Activated CD4-positive, alpha-beta T cell treated with anti-CD3 and anti-CD28 coated beads, Interleukin-2, amount 50 U/mL, for 48 hours (primary cell): Measurements from ENCODE around the gene ST3GAL2.
"Not testable (repeated sequence)": the region's sequence is repeated elsewhere in the genome, so short reads cannot be mapped to it uniquely, and the experiment has no call there.

ENCODE experiments used
- DNase-seq, 2 experiments: peaks; one replicate each; pipeline ENCODE4 v3.0.0-alpha.2; 2020

Gene ST3GAL2

GRCh38 chr16:70413572-70413971 is 25.3 kb downstream of the ST3GAL2 start:
- not testable (repeated sequence) for DNase-seq

DNA sequence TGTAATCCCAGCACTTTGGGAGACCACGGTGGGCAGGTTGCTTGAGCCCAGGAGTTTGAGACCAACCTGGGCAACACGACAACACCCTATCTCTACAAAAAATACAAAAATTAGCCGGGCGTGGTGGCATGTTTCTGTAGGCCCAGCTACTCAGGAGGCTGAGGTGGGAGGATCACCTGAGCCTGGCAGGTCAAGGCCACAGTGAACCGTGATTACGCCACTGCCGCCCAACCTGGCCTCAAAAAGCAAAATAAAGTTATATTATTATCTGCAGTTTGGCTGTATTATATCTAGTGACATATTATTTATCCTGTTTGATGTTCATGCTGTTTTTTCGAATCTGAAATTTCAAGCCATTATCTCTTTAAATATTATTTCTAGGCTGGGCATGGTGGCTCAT is 26.5 kb downstream of the ST3GAL2 start:
- DNase-seq = no peak

DNA sequence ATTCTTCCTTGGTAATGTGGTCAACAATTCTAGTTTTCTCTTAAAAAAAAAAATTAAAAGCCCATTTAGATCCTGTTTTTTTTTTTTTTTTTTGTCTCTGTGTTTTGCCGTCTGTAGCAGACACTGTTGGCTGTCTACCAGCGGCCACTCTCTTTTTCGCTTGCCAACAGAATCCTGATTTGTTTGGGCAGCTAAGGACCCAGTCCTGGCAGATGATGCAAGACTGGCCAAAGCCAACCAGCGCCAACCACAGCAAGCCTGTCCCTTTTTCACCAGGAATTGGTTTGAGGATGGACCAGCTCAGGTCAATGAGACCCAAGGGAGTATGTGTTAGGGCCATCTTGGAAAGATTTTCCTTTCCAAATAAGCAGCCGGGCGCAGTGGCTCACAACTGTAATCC is 28.2 kb downstream of the ST3GAL2 start:
- DNase-seq = no peak

GRCh38 chr16:70407811-70408274 is 31.1 kb downstream of the ST3GAL2 start:
- no peak for DNase-seq

- not testable (repeated sequence) for DNase-seq
Measured at GRCh38 chr16:70406104-70406503, 32.8 kb downstream of the ST3GAL2 start.

- DNase-seq = no peak
Measured at GRCh38 chr16:70402916-70403659, 35.8 kb downstream of the ST3GAL2 start.

DNA sequence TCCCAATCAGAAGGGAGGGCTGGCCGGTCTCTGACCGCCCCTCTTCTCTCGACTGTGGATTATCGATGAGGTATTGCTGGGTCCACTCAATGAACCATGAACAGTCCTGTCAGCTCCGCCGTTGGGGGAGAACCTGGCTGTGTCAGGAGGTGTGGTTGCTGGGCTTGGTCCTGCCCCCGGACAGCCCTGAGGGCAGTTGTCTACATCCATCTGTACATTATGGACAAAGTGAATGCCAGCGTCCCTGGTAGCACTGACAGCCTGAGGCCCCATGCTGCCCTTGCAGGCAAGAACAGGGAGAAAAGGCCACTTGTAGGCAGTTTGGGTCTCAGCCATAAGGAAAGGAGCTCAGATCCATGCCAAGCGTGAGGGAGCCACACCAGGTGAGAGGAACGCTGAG is 38.9 kb downstream of the ST3GAL2 start:
- DNase-seq = no peak

DNA sequence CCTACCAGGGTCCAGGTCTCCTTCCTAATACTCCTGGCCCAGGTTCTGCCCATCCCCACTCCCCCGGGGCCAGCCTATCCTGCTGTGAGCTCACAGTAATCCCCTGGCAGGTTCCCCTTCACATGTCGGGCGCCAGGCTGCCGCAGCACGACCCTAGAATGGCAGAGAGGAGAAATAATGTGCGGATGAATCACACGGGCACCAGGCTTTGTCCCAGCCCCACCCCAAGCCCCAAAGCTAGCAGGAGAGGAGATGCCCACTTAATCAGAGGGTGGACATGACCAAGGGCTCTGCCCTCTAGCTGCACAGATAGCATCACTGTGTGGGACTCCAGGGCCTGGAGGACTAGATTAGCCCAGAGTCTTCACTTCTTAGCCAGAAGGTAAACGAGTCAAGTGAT is 39.5 kb downstream of the ST3GAL2 start:
- no peak for DNase-seq

DNA sequence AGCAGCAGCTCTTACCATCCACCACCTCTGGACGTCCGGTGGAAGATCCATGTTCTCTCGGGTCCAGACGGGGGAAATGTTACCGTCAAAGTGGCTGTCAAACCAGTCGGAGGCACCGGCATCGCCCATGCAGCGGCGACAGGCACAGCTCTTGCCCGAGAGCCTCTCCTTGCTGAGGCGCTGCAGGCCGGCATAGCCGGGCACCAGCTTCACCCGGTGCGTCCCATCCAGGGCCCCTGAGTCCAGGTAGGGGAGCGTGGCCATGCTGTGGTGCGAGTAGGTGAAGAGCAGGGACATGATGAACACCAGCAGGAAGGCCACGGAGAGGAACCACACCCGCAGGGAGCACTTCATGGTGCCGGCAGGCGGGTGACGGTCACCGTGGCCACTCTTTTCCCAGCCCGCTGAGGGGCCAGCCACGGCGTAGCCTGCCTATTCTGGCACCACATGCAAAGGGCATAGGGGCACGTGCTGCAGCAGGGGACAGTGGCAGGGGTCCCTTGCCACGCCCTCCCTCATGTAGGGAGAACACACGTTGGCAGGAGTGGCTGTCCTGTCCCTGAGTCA is 40.6 kb downstream of the ST3GAL2 start:
- DNase-seq = no peak

- no peak for DNase-seq
Measured at GRCh38 chr16:70396246-70396904, 42.5 kb downstream of the ST3GAL2 start.

DNA sequence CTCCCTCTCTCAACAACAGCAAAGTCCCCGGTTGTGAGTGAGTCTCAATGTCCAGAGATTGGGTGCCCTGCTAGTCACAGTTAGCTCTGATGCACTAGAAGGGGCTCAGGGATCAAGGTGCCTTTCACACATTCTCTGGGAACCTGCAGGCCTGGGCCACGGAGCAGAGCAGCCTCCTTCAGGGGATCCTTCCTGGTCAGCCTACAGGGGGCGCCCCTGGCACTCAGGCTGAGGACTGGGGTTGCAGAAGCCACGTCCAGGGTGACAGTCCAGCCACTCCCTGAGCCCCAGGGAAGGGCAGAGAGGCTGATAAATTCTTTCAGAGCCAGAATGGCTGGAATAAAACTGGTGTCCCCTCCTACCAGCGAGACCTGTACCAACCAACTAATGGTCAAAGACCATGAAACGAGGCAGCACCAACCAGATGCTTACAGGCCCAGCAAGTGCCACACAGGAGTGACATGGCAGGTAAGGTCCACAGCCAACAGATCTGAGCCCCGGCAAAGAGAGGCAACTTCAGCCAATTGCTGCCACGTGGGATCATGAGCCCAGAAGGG is 43.5 kb downstream of the ST3GAL2 start:
- peak; percentile 77 to 82 for DNase-seq

DNA sequence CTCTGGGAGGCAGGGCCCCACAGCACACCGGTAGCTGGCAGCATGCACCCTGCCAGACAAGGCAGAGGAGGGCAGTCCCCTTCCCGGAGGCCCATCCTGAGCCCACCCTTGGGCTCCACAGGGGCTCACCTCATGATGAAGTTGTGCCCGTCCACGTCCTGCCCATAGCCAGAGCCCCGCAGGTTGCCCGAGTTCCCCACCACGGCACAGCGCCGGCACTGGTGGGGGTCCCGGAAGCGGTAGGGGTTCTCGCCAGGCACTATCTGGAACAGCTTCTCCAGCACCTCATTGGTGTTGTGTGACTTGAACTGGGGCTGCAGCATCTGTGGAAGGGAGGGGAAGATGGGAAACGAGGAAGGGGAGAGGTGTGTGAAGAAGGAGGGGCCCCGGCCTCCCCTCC is 44.0 kb downstream of the ST3GAL2 start:
- DNase-seq = no peak

DNA sequence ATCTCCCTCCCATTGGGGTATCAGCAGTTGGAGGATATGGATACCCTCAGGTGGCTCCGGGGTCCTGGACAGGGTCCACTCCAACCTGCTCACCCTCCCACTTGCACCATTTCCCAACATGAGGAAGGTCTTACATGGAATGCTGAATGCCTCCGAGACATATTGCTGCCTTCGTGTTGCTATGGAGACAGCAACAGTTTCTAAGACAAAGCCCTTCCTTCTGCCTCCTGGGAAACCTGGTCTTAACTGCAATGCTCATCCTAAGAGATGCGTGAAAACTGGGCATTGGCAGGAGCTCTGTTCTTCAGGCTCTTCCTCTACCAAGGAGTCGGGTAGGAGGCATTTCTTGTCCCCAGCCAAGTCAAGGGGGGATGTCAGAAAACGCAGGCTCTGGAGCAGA is 45.2 kb downstream of the ST3GAL2 start:
- no peak for DNase-seq

- DNase-seq = no peak
Measured at GRCh38 chr16:70392606-70393005, 46.3 kb downstream of the ST3GAL2 start.

DNA sequence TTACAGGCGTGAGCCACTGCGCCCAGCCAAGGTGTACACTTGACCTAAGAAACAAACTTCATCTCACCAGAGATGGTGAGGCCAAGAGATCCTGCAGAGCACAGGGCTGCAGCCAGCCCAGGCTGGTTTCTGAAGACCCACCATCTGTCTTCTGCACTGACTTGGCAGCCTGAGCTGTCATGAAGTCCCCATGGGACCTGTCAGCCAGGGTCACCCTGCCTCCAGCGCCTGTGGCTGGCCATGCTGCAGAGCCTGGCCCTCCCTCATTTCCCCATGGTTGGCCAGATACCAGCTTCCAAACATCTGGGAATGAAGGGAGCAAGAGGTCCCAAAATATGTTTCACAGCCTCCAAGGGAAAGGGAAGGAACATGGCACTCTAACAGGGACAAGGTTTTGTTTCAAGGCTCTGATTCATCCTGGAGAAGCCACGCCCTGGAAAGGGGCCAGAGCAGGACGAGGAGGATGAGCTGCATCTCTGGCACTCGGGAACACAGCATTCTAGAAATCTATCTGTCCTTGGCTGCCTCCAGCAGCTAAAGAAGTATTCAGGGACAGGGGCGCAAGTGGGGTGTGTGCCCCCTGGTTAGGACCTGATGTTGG is 46.9 kb downstream of the ST3GAL2 start:
- no peak for DNase-seq

DNA sequence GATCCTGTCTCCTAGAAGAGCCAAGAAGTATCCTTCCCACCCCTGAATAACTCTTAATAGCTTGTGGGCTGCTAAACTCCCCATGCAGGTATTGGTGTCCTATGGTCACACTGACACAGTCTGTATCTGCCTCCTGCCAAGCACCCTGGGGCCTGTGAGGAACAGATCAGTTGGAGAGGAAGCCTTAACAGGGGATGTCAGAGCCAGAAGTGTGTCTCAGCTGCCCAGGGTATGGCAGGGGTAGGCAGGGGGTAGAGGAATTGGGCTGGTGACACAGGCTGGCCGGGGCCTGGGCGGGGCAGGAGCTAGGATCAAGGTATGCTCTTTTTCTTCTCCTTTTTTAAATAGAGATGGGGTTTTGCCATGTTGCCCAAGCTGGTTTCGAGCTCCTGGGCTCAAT is 47.5 kb downstream of the ST3GAL2 start:
- DNase-seq = no peak

GRCh38 chr16:70390774-70391173 is 48.1 kb downstream of the ST3GAL2 start:
- no peak for DNase-seq

- DNase-seq = no peak
Measured at GRCh38 chr16:70388006-70388680, 50.8 kb downstream of the ST3GAL2 start.

GRCh38 chr16:70386289-70386986 is 52.5 kb downstream of the ST3GAL2 start:
- not testable (repeated sequence) for DNase-seq

DNA sequence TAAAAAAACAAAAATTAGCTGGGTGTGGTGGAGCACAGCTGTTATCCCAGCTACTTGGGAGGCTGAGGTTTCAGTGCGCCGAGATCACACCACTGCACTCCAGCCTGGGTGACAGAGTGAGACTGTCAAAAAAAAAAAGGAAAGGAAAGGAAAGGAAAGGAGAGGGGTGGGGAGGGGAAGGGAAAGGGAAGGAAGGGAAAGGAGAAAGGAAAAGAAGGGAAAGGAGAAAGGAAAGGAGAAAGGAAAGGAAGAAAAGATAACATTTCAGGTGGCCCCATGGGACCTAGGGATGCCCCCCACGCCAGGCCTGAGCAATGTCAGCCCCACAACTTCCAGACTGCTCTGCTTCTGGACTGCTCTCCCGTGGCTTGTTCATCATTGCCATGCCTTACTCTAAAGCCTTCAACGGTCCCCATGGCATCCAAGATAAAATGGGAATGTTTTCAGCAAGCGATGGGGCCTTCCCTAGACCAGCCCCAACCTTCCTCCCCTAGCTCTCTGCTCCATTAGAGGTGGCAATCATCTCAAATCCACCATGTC is 55.4 kb downstream of the ST3GAL2 start:
- no peak for DNase-seq

DNA sequence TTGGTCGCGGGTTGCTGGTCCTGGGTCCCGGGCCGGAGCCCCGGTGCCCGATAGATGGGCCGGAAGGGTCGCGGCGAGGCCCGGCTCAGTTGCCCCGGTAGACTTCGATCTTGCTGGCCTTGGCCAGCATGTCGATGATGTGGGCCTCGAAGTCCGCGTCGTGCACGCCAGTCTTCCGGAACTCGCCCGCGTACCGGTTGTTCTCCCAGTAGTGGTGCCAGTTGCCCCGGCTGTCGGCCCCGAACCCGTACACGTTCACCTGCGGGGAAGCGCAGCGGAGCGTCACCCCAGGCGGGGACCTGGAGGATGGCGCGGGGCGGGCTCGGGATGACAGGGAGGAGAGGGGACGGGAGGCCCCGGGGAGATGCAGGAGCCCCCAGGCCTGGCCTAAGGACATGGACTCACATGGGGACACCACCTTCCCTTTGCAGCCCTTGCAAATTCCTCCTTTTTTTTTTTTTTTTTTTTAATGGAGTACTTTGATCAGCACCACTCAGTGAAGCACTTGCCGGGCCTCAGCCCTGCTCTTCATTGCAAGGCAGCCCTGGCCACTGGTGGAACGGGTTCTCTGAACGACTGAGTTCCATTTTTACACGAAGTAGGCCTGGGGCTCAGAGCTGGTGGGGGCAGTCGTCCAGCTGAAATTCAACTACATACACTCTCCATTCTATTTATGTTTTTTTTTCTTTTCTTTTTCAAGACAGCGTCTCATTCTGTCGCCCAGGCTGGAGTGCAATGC is 57.1 kb downstream of the ST3GAL2 start:
- no peak for DNase-seq
